Measurements from ENCODE around the gene MEG3.

DNA sequence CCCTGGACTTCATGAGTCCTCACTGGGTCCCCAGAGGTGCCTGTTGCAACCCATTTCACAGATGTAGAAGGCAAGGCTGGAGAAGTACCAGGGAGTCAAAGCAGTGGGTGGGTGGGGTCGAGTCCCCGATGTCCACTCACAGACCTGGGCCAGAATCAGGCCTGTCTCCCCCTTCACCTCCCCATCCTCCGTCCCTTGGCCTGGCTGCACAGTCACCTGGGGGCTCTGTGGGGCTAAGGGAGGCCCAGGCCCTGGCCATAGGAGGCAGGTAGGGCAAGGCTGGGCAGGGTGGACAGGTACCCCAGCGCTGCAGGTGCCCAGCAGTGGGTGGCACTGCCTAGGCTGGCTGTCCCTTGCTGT, 48.1 kb downstream of the MEG3 start:
- TF ChIP-seq, protein P1, sequence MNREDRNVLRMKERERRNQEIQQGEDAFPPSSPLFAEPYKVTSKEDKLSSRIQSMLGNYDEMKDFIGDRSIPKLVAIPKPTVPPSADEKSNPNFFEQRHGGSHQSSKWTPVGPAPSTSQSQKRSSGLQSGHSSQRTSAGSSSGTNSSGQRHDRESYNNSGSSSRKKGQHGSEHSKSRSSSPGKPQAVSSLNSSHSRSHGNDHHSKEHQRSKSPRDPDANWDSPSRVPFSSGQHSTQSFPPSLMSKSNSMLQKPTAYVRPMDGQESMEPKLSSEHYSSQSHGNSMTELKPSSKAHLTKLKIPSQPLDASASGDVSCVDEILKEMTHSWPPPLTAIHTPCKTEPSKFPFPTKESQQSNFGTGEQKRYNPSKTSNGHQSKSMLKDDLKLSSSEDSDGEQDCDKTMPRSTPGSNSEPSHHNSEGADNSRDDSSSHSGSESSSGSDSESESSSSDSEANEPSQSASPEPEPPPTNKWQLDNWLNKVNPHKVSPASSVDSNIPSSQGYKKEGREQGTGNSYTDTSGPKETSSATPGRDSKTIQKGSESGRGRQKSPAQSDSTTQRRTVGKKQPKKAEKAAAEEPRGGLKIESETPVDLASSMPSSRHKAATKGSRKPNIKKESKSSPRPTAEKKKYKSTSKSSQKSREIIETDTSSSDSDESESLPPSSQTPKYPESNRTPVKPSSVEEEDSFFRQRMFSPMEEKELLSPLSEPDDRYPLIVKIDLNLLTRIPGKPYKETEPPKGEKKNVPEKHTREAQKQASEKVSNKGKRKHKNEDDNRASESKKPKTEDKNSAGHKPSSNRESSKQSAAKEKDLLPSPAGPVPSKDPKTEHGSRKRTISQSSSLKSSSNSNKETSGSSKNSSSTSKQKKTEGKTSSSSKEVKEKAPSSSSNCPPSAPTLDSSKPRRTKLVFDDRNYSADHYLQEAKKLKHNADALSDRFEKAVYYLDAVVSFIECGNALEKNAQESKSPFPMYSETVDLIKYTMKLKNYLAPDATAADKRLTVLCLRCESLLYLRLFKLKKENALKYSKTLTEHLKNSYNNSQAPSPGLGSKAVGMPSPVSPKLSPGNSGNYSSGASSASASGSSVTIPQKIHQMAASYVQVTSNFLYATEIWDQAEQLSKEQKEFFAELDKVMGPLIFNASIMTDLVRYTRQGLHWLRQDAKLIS (CRISPR knock-in tag; IDR thresholded peaks at IDR 0.05; ENCODE audit: borderline replicate concordance), result no peak
- TF ChIP-seq, protein P2, sequence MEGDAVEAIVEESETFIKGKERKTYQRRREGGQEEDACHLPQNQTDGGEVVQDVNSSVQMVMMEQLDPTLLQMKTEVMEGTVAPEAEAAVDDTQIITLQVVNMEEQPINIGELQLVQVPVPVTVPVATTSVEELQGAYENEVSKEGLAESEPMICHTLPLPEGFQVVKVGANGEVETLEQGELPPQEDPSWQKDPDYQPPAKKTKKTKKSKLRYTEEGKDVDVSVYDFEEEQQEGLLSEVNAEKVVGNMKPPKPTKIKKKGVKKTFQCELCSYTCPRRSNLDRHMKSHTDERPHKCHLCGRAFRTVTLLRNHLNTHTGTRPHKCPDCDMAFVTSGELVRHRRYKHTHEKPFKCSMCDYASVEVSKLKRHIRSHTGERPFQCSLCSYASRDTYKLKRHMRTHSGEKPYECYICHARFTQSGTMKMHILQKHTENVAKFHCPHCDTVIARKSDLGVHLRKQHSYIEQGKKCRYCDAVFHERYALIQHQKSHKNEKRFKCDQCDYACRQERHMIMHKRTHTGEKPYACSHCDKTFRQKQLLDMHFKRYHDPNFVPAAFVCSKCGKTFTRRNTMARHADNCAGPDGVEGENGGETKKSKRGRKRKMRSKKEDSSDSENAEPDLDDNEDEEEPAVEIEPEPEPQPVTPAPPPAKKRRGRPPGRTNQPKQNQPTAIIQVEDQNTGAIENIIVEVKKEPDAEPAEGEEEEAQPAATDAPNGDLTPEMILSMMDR (IDR thresholded peaks at IDR 0.05), result no peak
- TF ChIP-seq, protein P3, sequence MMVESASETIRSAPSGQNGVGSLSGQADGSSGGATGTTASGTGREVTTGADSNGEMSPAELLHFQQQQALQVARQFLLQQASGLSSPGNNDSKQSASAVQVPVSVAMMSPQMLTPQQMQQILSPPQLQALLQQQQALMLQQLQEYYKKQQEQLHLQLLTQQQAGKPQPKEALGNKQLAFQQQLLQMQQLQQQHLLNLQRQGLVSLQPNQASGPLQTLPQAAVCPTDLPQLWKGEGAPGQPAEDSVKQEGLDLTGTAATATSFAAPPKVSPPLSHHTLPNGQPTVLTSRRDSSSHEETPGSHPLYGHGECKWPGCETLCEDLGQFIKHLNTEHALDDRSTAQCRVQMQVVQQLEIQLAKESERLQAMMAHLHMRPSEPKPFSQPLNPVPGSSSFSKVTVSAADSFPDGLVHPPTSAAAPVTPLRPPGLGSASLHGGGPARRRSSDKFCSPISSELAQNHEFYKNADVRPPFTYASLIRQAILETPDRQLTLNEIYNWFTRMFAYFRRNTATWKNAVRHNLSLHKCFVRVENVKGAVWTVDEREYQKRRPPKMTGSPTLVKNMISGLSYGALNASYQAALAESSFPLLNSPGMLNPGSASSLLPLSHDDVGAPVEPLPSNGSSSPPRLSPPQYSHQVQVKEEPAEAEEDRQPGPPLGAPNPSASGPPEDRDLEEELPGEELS (CRISPR knock-in tag; IDR thresholded peaks at IDR 0.05), result no peak
- TF ChIP-seq, protein P4, sequence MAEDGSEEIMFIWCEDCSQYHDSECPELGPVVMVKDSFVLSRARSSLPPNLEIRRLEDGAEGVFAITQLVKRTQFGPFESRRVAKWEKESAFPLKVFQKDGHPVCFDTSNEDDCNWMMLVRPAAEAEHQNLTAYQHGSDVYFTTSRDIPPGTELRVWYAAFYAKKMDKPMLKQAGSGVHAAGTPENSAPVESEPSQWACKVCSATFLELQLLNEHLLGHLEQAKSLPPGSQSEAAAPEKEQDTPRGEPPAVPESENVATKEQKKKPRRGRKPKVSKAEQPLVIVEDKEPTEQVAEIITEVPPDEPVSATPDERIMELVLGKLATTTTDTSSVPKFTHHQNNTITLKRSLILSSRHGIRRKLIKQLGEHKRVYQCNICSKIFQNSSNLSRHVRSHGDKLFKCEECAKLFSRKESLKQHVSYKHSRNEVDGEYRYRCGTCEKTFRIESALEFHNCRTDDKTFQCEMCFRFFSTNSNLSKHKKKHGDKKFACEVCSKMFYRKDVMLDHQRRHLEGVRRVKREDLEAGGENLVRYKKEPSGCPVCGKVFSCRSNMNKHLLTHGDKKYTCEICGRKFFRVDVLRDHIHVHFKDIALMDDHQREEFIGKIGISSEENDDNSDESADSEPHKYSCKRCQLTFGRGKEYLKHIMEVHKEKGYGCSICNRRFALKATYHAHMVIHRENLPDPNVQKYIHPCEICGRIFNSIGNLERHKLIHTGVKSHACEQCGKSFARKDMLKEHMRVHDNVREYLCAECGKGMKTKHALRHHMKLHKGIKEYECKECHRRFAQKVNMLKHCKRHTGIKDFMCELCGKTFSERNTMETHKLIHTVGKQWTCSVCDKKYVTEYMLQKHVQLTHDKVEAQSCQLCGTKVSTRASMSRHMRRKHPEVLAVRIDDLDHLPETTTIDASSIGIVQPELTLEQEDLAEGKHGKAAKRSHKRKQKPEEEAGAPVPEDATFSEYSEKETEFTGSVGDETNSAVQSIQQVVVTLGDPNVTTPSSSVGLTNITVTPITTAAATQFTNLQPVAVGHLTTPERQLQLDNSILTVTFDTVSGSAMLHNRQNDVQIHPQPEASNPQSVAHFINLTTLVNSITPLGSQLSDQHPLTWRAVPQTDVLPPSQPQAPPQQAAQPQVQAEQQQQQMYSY (CRISPR knock-in tag; IDR thresholded peaks at IDR 0.05), result no peak
- TF ChIP-seq, protein P5, sequence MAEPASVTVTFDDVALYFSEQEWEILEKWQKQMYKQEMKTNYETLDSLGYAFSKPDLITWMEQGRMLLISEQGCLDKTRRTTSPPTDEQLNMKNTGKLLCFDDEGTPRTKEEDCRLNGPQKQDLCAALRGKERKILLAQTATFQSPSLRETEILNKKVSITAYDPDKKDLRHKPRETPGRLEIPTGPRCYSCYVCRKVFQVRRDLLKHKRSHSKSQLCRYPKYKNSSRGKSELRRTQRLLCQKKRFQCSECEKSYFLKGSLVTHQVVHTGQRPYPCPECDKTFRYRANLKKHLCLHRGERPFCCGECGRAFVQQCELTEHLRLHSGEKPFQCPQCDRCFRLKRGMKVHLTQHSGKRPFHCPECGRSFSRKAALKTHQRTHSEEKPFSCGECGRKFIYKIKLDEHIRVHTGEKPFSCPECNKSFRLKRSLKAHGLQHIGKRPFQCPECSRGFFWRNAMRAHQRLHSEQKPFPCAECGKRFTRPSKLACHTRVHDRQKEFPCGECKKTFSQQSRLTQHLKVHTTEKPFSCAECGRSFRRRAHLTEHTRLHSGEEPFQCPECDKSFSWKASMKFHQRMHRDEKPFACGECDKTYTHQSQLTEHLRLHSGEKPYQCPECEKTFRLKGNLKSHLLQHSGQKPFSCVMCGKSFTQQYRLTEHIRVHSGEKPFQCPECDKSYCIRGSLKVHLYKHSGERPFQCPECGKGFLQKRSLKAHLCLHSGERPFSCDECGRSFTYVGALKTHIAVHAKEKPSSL (CRISPR knock-in tag; conservative IDR thresholded peaks at IDR 0.05), result no peak
- no peak for TF ChIP-seq CBFB (CRISPR knock-in tag; IDR thresholded peaks at IDR 0.05; ENCODE audit: low read depth)
- TF ChIP-seq ZNF138 (CRISPR knock-in tag; conservative IDR thresholded peaks at IDR 0.05), result no peak
